HG02642 (cell line): ENCODE measurements around the gene FXR2.
"Not testable (repeated sequence)": the region's sequence is repeated elsewhere in the genome, so short reads cannot be mapped to it uniquely, and the experiment has no call there.

Source experiments
- ATAC-seq: cut with Tn5 transposase; IDR thresholded peaks from one replicate; pipeline ENCODE4 v1.9.1; 2021; ENCODE audit warnings: mild to moderate bottlenecking; ENCODE audit not compliant: unreplicated experiment, poor library complexity

The FXR2 gene

DNA sequence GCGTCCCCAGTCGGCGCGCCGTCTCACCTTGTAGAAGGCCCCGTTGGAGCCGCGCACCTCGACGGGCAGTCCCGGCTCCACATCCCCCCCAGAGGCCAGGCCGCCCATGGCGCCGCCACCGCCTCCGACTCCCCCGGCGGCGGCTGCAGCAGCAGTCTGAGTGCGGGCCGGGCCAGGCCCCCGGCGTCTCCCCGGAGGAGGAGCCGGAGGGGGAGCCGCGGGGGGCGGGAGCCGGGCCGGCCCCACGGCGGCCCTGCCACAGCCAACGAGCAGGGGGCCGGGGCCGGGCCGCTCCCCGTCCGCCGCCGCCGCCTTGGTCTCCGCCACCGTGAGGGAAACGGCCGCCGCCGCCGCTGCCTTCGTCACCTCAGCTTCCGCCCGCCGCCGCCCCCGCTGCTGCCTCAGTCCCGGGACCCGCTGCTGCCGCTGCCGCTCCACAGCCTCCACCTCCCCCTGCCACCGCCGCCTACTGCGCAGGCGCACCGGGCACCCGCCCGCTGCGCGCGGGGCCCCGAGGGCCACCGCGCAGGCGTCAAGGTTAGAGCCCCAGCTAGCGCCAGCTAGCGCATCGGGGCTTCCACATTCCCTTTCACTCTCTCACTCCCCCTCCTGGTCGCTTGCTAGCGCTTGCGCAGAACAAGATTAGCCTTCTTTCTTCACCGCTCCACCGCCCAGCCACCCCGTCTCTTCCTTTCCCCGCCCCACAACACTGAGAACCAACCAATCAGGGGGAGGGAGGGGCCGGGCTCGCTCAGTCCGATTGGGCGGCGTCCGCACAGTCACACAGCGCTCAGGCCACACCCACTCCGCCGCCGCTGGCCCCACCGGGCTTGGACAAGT lies at the start of gene FXR2:
FXR2 (minus strand) TSS at position 473 of the 840 bp plus-strand sequence; CDS start at position 108, 365 bp downstream.
- peak; percentile 88 for ATAC-seq

DNA sequence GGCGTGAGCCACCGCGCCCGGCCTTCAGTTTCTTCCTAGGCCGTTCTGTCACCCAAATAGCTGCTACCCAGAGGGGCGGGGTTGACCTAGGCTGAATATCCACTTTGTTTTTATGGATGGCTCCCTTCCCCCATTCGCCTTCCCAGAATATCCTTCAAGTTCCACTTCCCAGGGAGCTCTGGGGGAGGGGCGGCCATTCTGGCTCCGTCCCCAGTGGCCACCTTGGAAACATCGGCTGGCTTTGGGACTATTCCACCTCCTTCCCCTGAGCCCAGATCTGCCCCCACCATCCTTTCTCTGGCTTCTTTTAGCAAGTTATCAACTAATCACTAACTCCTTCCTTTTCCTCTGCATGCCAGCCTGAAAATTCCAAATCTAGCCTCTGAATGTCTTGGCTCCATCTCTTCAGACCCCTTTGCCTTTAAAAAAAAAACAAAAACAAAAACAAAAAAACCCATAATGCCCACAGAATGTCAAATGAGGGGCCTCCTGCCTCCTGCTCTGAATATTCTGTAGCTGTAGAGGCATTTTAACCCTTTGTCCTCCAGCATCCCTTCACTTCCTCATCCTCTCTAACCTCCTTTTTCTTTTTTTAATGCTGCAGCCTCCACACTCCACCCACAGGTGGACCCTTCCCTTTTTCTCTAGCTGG lies 42.4 kb upstream of the FXR2 start:
- ATAC-seq = no peak

DNA sequence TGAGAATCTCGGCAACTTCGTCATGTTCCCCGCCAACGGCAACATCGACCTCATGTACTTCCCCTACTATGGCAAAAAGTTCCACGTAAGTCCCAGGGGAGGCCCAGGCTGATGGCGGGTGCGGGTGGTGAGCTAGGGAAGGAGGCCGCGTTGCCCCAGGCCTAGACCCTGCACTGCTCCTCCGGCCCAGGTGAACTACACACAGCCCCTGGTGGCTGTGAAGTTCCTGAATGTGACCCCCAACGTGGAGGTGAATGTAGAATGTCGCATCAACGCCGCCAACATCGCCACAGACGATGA lies 40.8 kb upstream of the FXR2 start:
- ATAC-seq = no peak

DNA sequence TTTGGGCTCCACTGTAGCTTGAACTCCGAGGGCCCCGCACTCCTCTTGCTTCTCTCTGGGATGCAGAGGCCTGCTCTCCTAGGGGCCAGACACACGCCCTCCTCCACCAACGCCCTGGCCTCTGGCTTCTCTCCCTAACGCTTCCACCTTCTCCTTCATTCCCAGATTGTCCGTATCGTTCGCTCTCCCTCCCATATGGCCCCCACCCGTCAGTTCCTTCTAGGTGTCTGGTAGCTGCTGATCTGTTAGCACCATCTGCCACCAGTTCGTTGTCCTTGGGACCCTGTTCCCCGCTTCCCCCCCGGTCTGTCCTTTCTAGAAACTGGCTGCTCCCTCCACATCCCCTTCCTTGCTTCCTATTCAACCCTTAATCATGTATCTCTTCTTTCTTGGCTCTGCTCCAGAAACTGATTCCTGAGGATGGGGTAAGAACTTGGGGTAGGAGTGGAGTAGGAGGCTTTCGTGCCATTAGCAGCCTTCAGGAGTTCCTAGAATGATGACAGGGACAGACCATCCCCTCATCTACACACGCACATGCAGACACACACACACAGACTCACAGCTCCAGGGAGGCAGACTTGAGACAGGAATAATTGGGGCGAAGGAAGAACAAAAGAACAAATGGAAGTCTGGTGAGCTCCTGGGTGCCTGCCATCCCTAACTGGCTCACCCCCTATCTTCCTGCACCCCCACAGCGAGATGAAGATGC lies 40.3 kb upstream of the FXR2 start:
- no peak for ATAC-seq

DNA sequence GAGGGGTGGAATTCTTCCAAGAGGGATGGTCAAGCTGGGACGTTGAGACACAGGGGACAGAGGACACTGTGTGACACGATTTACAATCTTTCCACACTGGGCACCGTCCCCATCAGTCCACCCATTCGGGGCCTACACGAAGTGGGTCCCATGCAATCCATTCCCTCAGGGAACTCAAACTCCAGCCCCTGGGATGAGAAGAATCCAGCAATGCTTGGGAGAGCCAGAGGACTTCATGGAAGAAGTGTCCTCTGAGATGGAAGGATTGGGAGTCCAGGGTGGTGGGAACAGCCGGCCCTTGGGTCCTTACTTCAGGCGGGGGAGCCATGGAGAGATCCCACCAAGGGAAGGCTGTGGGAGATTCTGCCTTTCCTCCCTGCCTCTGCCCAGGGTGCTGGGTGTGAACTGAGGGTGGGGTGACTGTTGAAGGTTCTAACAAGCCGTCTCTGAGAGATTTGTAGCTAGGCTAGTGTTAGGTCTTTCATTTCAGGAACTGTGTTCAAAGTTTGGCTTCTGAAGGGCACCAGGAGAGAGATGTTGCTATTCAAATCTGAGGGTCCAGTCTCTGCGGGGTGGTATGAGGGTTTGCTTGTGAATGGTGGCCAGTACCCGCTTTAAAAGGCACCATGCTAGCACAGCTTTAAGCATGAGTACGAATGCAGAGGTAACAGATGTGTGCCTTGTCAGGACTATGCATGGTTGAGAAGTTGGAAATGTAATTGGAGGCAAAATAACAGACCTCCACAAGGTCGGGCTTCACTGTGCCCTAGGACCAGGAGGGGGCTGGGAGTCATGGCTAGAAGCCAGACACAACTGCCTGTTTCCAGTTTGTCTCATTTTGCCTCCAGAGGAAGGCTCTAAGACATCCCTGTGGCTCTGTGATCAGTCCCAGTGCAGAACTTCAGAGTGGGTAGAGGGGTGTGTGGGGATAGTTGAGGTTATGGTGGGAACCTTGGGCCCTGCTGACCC lies 38.0 kb upstream of the FXR2 start:
- ATAC-seq = no peak

DNA sequence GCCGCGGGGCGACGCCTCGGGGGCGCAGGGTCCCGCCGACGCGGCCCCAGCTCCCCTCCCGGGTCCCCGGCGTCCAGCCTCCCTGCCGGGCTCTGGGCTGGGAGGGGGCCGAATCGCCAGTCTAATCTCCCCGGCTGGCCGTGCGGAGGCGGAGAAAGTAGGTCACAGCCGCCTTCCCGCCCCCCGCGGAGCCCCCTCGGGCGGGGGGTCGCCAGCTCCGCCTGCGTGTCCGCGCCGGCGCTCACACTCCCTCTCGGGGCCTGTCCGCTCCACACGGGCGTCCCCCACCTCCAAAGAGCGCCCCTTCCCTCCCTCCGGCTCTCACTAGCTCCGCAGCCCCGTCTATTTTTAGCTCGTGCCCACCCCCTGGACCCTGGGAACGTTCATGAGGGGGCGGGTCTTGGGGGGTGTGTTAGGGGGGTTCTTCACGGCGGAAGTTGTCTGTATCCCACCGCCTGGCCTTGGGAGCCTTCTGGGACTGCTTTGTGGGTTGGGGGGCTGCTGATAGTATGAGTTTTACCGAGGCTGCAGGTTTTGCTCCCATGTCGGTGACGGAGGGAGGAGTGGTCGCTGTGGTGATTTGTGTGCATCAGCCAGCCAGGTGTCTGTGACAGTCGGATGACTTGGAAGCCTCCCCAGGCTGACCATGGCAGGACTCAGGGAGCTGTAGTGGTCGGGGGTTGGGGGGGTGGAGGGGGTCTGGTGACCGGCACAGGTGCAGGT lies 37.1 kb upstream of the FXR2 start:
- no peak for ATAC-seq

DNA sequence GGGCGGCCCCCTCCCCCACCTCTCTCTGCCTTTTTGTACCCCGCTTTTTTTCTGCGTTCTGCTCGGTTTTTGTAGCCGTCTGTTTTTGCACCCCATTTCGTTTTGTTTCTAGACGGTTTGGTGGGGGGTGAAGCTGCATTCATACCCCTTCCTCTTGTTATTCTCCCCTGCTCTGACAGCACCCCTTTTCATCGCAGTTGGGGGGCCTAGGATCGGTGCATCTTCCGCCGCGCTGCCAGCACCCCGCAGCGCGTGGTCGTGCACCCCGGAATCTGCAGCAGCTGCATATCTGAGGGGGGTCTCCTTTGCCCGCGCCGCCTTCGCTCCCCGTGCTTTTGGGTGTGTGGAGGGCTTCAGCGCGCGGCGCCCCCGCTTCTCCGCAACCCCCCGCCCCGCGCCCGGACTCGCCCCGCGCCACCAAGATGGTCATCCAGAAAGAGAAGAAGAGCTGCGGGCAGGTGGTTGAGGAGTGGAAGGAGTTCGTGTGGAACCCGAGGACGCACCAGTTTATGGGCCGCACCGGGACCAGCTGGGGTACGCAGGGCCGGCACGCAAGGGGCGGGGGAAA lies 36.5 kb upstream of the FXR2 start:
- no peak for ATAC-seq

DNA sequence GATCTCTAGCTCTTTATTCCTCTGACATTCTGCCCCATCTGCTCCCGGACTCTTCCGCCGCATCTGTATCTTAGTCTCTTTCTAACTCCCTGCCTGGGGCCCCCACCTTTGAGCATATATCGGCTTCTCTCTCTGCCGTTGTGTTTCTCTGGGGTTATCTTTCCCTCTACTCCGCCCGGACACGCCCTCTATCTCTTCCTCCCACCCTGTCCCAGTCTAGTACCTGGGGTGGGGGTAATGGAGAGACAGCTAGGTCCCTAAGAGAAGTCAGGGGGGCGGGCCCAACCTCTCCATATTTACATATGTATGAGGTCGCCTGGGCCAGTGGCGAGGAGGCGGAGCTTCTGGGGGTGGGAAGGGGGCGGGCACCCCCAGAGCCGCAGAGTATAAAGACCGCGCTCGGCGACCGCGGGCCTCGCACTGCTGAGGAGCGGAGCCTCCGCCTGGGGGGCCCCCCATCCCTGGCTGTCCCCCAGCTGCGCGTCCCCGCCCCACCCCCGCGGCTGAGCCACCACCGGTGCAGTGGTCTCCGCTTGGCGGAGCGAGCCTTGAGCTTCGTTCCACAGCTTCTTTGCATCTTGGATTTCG lies 35.9 kb upstream of the FXR2 start, which contains the start of gene ATP1B2:
ATP1B2 (plus strand) TSS at position 418 of the 588 bp plus-strand sequence. CDS start 593 bp downstream, outside the sequence.
- peak; percentile 47 for ATAC-seq

DNA sequence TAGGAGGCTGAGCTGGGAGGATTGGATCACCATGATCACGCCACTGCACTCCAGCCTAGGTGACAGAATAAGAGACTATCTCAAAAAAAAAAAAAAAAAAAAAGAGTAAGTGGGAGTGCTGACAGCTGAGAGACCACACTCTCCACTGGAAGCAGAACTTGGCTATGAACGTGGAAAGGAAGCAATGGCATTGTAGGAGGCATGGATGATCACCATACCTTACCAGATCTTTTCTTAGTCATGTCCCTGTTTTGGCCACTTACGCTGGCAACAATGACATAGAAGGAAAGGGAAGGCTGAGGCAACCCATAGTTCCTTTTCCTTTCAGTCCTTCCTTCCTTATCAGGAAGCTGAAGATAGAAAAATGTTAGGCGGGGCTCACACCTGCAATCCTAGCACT lies 32.3 kb upstream of the FXR2 start:
- ATAC-seq = no peak

DNA sequence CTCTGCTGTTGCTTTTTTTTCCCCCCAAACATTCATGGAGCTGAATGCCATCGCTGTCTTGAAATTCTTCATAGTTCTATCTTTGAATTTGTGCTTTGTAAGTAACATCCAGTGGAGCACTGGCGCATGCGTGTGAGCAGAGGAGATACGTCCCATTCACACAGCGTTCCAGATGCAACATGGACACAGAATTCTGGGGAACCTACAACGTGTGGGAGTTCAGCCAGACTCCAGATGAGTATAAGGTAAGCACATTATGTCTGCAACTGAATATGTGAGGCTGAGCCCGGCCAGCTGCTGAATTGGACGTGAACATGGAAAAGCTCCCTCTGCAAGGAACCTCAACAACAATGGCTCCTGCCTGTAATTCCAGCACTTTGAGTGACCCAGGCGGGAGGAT lies 31.8 kb upstream of the FXR2 start:
- ATAC-seq = no peak

DNA sequence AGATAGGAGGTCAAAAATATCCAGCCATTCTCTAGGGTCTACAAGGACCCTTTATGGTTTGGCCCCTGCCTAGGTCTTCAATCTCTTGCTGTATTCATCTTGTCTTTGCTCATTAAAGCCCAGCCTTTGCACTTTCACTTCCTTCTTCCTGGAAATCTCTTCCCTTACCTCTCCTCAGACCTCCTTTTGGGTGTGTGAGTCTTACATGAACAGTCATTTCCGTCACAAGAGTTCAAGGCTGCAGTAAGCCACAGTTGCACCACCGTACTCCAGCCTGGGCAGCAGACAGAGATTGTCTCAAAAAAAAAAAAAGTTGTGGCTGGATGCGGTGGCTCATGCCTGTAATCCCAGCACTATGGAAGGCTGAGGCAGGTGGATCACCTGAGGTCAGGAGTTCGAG lies 30.1 kb upstream of the FXR2 start:
- ATAC-seq = no peak

DNA sequence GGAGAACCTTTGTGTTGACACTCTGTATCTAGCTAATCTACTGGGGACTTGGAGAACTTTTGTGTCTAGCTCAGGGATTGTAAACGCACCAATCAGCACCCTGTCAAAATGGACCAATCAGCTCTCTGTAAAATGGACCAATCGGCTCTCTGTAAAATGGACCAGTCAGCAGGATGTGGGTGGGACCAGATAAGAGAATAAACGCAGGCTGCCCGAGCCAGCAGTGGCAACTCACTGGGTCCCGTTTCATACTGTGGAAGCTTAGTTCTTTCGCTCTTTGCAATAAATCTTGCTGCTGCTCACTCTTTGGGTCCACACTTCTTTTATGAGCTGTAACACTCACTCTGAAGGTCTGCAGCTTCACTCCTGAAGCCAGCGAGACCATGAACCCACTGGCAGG lies 26.9 kb upstream of the FXR2 start:
- ATAC-seq = not testable (repeated sequence)

DNA sequence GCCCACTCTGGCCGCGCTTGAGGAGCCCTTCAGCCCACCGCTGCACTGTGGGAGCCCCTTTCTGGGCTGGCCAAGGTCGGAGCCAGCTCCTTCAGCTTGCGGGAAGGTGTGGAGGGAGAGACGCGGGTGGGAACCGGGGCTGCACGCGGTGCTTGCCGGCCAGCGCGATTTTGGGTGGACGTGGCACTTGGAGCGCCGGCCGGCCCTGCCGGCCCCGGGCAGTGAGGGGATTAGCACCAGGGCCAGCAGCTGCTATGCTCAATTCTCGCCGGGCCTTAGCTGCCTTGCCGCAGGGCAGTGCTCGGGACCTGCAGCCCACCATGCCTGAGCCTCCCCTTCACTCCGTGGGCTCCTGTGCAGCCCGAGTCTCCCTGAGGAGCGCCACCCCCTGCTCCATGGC lies 26.1 kb upstream of the FXR2 start:
- ATAC-seq = no peak

DNA sequence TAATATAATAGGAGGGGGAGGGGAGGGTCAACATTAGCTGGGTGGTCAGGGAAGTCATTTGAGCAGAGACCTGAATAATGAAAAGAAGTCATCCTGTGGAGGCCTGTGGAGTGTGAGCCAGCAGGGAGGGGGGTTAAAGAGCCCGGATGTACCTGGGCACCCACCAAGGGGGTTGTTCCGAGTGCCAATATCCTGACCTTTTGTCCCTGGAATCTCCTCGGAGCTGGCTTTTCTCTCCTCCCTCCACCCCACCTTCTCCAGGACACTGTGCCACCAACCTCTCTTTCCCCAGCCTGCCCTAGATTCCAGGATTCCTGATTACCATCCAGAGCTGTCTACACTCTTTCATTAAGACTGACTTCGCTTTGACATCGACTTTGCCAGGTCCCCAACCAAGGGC lies 21.5 kb upstream of the FXR2 start:
- ATAC-seq = no peak

DNA sequence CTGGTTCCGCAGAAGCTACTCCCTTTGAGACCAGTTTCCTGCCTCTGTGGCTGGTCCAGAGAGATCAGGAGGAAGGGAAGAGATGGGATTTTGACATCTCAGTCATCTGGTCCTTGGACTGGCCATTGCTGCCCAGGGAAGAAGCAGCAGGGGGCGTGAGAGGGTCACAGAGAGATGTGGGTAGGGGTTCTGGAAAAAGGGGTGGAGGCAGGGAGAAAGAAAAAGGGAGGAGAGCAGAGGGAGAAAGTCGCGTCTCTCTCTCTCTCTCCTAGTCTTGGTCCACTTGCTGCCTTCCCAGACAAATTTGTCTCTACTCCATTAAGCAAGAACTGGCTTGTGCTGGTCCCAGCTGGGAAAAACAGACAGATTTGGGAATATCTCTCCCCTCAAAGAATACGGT lies 19.7 kb upstream of the FXR2 start:
- ATAC-seq = no peak

DNA sequence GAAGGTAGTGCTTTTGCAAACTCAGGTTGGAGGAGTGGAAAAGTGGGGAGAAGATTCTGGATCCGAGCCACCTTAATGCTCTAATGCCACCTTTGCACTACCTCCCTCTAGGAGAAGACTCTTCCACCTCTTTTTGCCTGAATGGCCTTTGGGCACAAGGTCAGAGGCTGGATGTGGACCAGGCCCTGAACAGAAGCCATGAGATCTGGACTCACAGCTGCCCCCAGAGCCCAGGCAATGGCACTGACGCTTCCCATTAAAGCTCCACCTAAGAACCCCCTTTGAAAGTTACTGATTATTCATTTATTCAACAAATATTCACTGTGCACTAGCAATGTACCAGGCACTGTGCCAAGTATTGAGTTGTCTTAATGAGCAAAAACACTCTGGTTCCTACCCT lies 18.4 kb upstream of the FXR2 start:
- ATAC-seq = no peak

DNA sequence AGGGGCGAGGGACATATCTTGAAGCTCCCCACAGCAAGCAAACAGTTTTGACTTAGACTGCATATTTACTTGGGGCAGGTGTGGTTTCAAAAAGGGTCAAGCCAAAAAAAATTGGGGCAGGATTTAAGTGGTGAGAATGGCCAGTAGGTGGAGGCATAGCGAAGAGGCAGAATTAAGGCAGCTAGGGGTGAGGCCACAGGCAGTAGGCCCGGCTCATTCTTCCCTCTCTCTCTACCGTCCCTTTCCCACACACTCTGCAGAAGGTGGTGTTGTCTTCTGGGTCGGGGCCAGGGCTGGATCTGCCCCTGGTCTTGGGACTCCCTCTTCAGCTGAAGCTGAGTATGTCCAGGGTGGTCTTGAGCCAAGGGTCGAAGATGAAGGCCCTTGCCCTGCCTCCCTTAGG lies 17.8 kb upstream of the FXR2 start:
- no peak for ATAC-seq

DNA sequence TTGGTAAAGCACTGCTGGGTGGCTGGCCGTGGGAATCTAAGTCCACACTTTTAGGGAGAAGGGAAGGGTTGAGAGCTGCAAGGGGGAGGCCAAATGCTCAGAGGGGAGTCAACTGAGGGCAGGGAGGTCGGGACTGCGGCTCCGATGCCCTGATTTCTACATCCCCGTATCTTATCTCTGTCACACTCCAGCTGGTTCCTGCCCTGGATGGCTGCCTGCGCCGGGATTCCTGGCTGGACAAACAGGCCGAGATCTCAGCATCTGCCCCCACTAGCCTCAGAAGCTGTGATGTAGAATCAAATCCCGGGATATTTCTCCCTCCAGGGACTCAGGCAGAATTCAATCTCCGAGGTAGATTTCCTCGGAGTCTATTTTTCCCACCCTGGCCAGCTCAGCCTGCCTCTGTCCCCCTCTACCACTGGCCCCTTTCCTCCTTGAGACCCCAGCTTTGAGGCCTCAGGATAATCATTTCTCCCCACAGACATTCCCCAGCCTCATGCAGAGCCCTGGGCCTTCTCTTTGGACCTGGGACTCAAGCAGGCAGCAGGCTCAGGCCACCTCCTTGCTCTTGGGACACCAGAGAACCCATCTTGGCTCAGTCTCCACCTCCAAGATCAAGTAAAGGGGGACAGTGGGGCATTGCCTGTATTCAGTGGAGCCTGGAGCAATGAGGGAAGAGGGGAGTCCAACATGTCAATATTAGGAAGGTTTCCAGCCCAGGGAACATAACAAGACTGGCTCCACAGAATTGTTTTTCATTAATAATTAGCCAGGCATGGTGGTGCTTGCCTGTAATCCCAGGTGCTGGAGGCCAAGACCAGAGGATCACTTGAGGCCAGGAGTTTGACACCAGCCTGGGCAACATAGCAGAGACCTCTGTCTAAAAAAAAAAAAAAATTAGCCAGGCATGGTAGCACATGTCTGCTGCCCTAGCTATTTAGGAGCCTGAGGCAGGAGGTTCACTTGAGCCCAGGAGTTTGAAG lies 17.0 kb upstream of the FXR2 start:
- no peak for ATAC-seq
